Gastroesophageal sphincter (tissue), 4 donors: ENCODE results near the gene SDK1. TPM values are rescaled to one million over a fixed set of nuclear protein-coding genes. Genes with fewer than 3 reads are reported as not detected.

Experiments used
- ATAC-seq: fragments of 150-250 bp; one replicate; pipeline ENCODE4 v1.9.1; 2016; ENCODE audit warnings: mild to moderate bottlenecking, moderate library complexity
- H3K27ac ChIP-seq, 4 donors: fragments of 200-600 bp; sonication (generic) in 3 of 4; 1 replicate in 3 of 4; 2 replicates in 1 of 4; pipeline ENCODE4 v1.5.1; 2016 to 2019
- H3K27me3 ChIP-seq: fragments of 200-600 bp; sonication (generic); one replicate; pipeline ENCODE4 v1.5.1; 2019
- H3K36me3 ChIP-seq, 2 donors: fragments of 200-600 bp; sonication (generic); one replicate each; pipeline ENCODE4 v1.5.1; 2019; ENCODE audit warnings: control low read depth in 1 of 2
- H3K4me1 ChIP-seq, 3 donors: fragments of 200-600 bp; sonication (generic); 1 replicate in 2 of 3; 2 replicates in 1 of 3; pipeline ENCODE4 v1.5.1; 2016 to 2019; ENCODE audit warnings: control low read depth in 2 of 3
- H3K4me3 ChIP-seq, 2 donors: fragments of 200-600 bp; sonication (generic); one replicate each; pipeline ENCODE4 v1.5.1; 2019; ENCODE audit warnings: mild to moderate bottlenecking in 1 of 2, moderate library complexity in 1 of 2
- H3K9me3 ChIP-seq, 3 donors: fragments of 200-600 bp; sonication (generic); one replicate each; pipeline ENCODE4 v1.5.1; 2017 to 2019; ENCODE audit warnings: control low read depth in 2 of 3
- CTCF ChIP-seq, 4 experiments: fragments of 200-600 bp in 2 of 4; fragments of 450-650 bp in 2 of 4; sonication (generic) in 1 of 4; IDR thresholded peaks; one replicate each; pipeline ENCODE4 v1.5.1; 2017 to 2019; ENCODE audit warnings: antibody characterized with exemption in 4 of 4, mild to moderate bottlenecking in 2 of 4, moderate library complexity in 2 of 4
- EP300 ChIP-seq: sonication (generic); formaldehyde crosslinking; IDR thresholded peaks from one replicate; pipeline ENCODE4 v1.6.1; 2017; ENCODE audit warnings: antibody characterized with exemption, mild to moderate bottlenecking
- POLR2A ChIP-seq, 2 donors: fragments of 450-650 bp; IDR thresholded peaks; one replicate each; pipeline ENCODE4 v1.6.1; 2017; ENCODE audit warnings: antibody characterized with exemption in 2 of 2, mild to moderate bottlenecking in 2 of 2, moderate library complexity in 1 of 2
- POLR2AphosphoS5 ChIP-seq: sonication (generic); formaldehyde crosslinking; IDR thresholded peaks from one replicate; pipeline ENCODE4 v1.6.1; 2017; ENCODE audit warnings: antibody characterized with exemption
- WGBS, 2 donors: methylation state at CpG; one replicate each; pipeline ENCODE4 v1.1.5; 2018; ENCODE audit warnings: low coverage in 1 of 2; 5-methylcytosine and 5-hydroxymethylcytosine counted together
- total RNA-seq, 4 donors: library from RNA; depleted of rRNA; stranded (reverse); fragments of >200 nt; gene quantifications; one replicate each; pipeline ENCODE4 v1.1.0, GENCODE V29; 2016

Gene SDK1
- total RNA-seq, 4 donors from 2014 or later: 6.1 to 13.6 (median 8.7) TPM

GRCh38 chr7:3995187-3995586 lies 694.1 kb downstream of the SDK1 start:
- H3K4me1 ChIP-seq: no peaks in the 10 kb centered on the region
- no peak overlapping the region for H3K4me3 ChIP-seq
- H3K27me3 ChIP-seq: peaks cover 5% of the 10 kb centered on the region
- no peak for TF ChIP-seq EP300
- TF ChIP-seq POLR2A (IDR thresholded peaks at IDR 0.05): no peak
- TF ChIP-seq CTCF (IDR thresholded peaks at IDR 0.05): no peak
- no peak for TF ChIP-seq POLR2AphosphoS5
- ATAC-seq: no peak
- 69 to 78% methylated on average over 4 to 7 of the region's 7 CpGs for WGBS, 2 donors
- no peak overlapping the region for H3K27ac ChIP-seq
- peaks cover 0 to 4% of the 10 kb centered on the region in 2 donors for H3K36me3 ChIP-seq
- no peaks in the 10 kb centered on the region for H3K9me3 ChIP-seq

- H3K27ac ChIP-seq: no peak overlapping the region
- 50% methylated on average over 1 of the region's 11 CpGs; no CpG with 5 or more reads in 1 of the 2 donors for WGBS, 2 donors
Observed at GRCh38 chr7:3998060-3998459, 697.0 kb downstream of the SDK1 start.

GRCh38 chr7:4000139-4000538 lies 699.1 kb downstream of the SDK1 start:
- Histone ChIP-seq H3K4me1 (no peaks in the 10 kb centered on the region), H3K27ac (no peak overlapping the region), H3K4me3 (no peak overlapping the region), H3K9me3 (no peaks in the 10 kb centered on the region), H3K36me3 (no peaks in the 10 kb centered on the region), H3K27me3 (peaks cover 5% of the 10 kb centered on the region)
- 80 to 100% methylated on average over 2 to 3 of the region's 8 CpGs for WGBS, 2 donors
- ATAC-seq: no peak
- TF ChIP-seq EP300 (no peak), POLR2AphosphoS5 (no peak), CTCF (IDR thresholded peaks at IDR 0.05) (no peak), POLR2A (IDR thresholded peaks at IDR 0.05) (no peak)

More at GRCh38 chr7:3998060-3998459, 697.0 kb downstream of the SDK1 start:
- Histone ChIP-seq H3K27me3 (peaks cover 5% of the 10 kb centered on the region), H3K4me3 (no peak overlapping the region), H3K9me3 (no peaks in the 10 kb centered on the region), H3K4me1 (no peaks in the 10 kb centered on the region), H3K36me3 (no peaks in the 10 kb centered on the region)
- no peak for ATAC-seq
- TF ChIP-seq CTCF (IDR thresholded peaks at IDR 0.05) (no peak), EP300 (no peak), POLR2A (IDR thresholded peaks at IDR 0.05) (no peak), POLR2AphosphoS5 (no peak)

- Histone ChIP-seq H3K36me3 (no peaks in the 10 kb centered on the region), H3K27ac (no peak overlapping the region), H3K27me3 (peaks cover 5% of the 10 kb centered on the region), H3K4me1 (no peaks in the 10 kb centered on the region), H3K4me3 (no peak overlapping the region), H3K9me3 (no peaks in the 10 kb centered on the region)
- whole genome bisulfite sequencing, 2 donors: 60 to 88% methylated on average over 2 to 7 of the region's 8 CpGs
- TF ChIP-seq EP300 (no peak), POLR2AphosphoS5 (no peak), POLR2A (IDR thresholded peaks at IDR 0.05) (no peak), CTCF (IDR thresholded peaks at IDR 0.05) (no peak)
- ATAC-seq: no peak
Observed at GRCh38 chr7:4000934-4001333, 699.9 kb downstream of the SDK1 start.

GRCh38 chr7:4001742-4002141 lies 700.7 kb downstream of the SDK1 start:
- H3K4me1 ChIP-seq: no peaks in the 10 kb centered on the region
- no peak overlapping the region for H3K27ac ChIP-seq
- no peak for TF ChIP-seq CTCF (IDR thresholded peaks at IDR 0.05)
- no peak for TF ChIP-seq POLR2A (IDR thresholded peaks at IDR 0.05)
- no peak for TF ChIP-seq EP300
- ATAC-seq: no peak
- no peak overlapping the region for H3K4me3 ChIP-seq
- H3K27me3 ChIP-seq: peaks cover 5% of the 10 kb centered on the region
- H3K36me3 ChIP-seq: no peaks in the 10 kb centered on the region
- 83% methylated on average over 4 of the region's 4 CpGs for WGBS, 2 donors
- H3K9me3 ChIP-seq: no peaks in the 10 kb centered on the region
